Activated T-cell treated with anti-CD3 and anti-CD28 coated beads for 1 hour (primary cell): Measurements from ENCODE around the gene TRAF3IP1.

Source experiments
- DNase-seq: peaks from one replicate; pipeline ENCODE4 v3.0.0-alpha.2; 2020; ENCODE audit warnings: low read depth

TRAF3IP1 gene

GRCh38 chr2:238287737-238288649 is 32.3 kb upstream of the TRAF3IP1 start, which contains the start of gene PER2:
Gene PER2 (minus strand): TSS chr2:238288610. CDS start chr2:238277936, 10,674 bp downstream.
- DNase-seq, result peak; percentile 22

- peak; percentile 97 for DNase-seq
Measured at GRCh38 chr2:238288650-238289573, 31.4 kb upstream of the TRAF3IP1 start.

GRCh38 chr2:238289574-238289973 is 30.7 kb upstream of the TRAF3IP1 start:
- DNase-seq, result no peak

- no peak for DNase-seq
Measured at GRCh38 chr2:238290091-238290509, 30.2 kb upstream of the TRAF3IP1 start.

GRCh38 chr2:238290715-238291549 is 29.4 kb upstream of the TRAF3IP1 start:
- DNase-seq, result no peak

- no peak for DNase-seq
Measured at GRCh38 chr2:238291550-238292281, 28.6 kb upstream of the TRAF3IP1 start.

GRCh38 chr2:238294046-238294392 is 26.3 kb upstream of the TRAF3IP1 start:
- no peak for DNase-seq

GRCh38 chr2:238294393-238295143 is 25.8 kb upstream of the TRAF3IP1 start:
- DNase-seq, result no peak

GRCh38 chr2:238295144-238296112 is 24.9 kb upstream of the TRAF3IP1 start:
- no peak for DNase-seq

GRCh38 chr2:238296638-238297457 is 23.5 kb upstream of the TRAF3IP1 start:
- DNase-seq, result no peak

- DNase-seq, result no peak
Measured at GRCh38 chr2:238299803-238300202, 20.5 kb upstream of the TRAF3IP1 start.

GRCh38 chr2:238302087-238302486 is 18.2 kb upstream of the TRAF3IP1 start:
- DNase-seq, result no peak

GRCh38 chr2:238302751-238303150 is 17.6 kb upstream of the TRAF3IP1 start:
- no peak for DNase-seq

GRCh38 chr2:238304116-238304515 is 16.2 kb upstream of the TRAF3IP1 start:
- DNase-seq, result no peak

- DNase-seq, result no peak
Measured at GRCh38 chr2:238305092-238305862, 15.0 kb upstream of the TRAF3IP1 start.

GRCh38 chr2:238305965-238306671 is 14.2 kb upstream of the TRAF3IP1 start:
- DNase-seq, result no peak

- no peak for DNase-seq
Measured at GRCh38 chr2:238306672-238306998, 13.7 kb upstream of the TRAF3IP1 start.
